Natural killer cell (primary cell): Measurements from ENCODE around the gene ABCC10. TPM values are rescaled to one million over a fixed set of nuclear protein-coding genes. Genes with fewer than 3 reads are reported as not detected.

ENCODE experiments used
- ATAC-seq, 3 donors: fragments of 150-1000 bp in 2 of 3; fragments of 200-7000 bp in 1 of 3; cut with Tn5 transposase; 1 replicate in 1 of 3; 2 replicates in 2 of 3; pipeline ENCODE4 v1.10.0; 2021; ENCODE audit warnings: mild to moderate bottlenecking in 2 of 3, moderate library complexity in 2 of 3
- DNase-seq, 2 donors: peaks; one replicate each; pipeline versions ENCODE4 v3.0.0 to v3.0.0-alpha.2; 2013 to 2021; ENCODE audit warnings: mixed read lengths in 1 of 2
- H3K27ac ChIP-seq: one replicate; pipeline ENCODE4 v1.5.1; 2013; ENCODE audit warnings: mild to moderate bottlenecking, low read length
- H3K27me3 ChIP-seq: one replicate; pipeline ENCODE4 v1.6.1; 2013; ENCODE audit warnings: low read length; ENCODE audit not compliant: control insufficient read depth, insufficient read depth
- H3K36me3 ChIP-seq: one replicate; pipeline ENCODE4 v1.6.1; 2013; ENCODE audit warnings: low read length; ENCODE audit not compliant: control insufficient read depth, insufficient read depth
- H3K4me1 ChIP-seq: one replicate; pipeline ENCODE4 v1.6.1; 2013; ENCODE audit warnings: low read length; ENCODE audit not compliant: control insufficient read depth, insufficient read depth
- H3K4me3 ChIP-seq: one replicate; pipeline ENCODE4 v1.5.1; 2013; ENCODE audit warnings: low read length
- H3K9me3 ChIP-seq: one replicate; pipeline ENCODE4 v1.6.1; 2013; ENCODE audit warnings: low read length; ENCODE audit not compliant: control insufficient read depth, insufficient read depth
- H3K27ac Mint-ChIP-seq, 2 donors: one replicate each; pipeline ENCODE4 v1.8.0; 2022; ENCODE audit warnings: mild to moderate bottlenecking in 2 of 2, mixed read lengths in 2 of 2, moderate library complexity in 1 of 2
- H3K27me3 Mint-ChIP-seq, 2 donors: one replicate each; pipeline ENCODE4 v1.8.0; 2022; ENCODE audit warnings: low read depth in 2 of 2, mixed read lengths in 2 of 2
- H3K36me3 Mint-ChIP-seq: one replicate; pipeline ENCODE4 v1.8.0; 2022; ENCODE audit warnings: mixed read lengths
- H3K4me1 Mint-ChIP-seq, 2 donors: one replicate each; pipeline ENCODE4 v1.8.0; 2022; ENCODE audit warnings: mixed read lengths in 2 of 2
- H3K4me3 Mint-ChIP-seq: one replicate; pipeline ENCODE4 v1.8.0; 2022; ENCODE audit warnings: mild to moderate bottlenecking, moderate library complexity, mixed read lengths
- H3K9me3 Mint-ChIP-seq, 2 donors: one replicate each; pipeline ENCODE4 v1.8.0; 2022; ENCODE audit warnings: mixed read lengths in 2 of 2
- WGBS: methylation state at CpG from one replicate; pipeline ENCODE4 v1.1.7; 2013; ENCODE audit warnings: missing lambda C conversion rate; ENCODE audit not compliant: insufficient coverage; 5-methylcytosine and 5-hydroxymethylcytosine counted together
- intact Hi-C: fragments of 100-400 bp; cut with micrococcal nuclease; formaldehyde crosslinking; loops from one replicate; pipeline ENCODE4 v1.14.2; 2022
- total RNA-seq, 4 donors: library from RNA; stranded (reverse); fragments of 120-200 nt in 1 of 4; gene quantifications; one replicate each; pipeline versions ENCODE4 v1.2.3 to v1.2.4, GENCODE V29; 2013 to 2022
- TF ChIP-seq, protein P1 (sequence below): fragments of 200-600 bp; IDR thresholded peaks from one replicate; pipeline ENCODE4 v1.8.0; 2022; ENCODE audit warnings: antibody characterized with exemption

Gene ABCC10
- total RNA-seq, 3 donors from 2014 or later (not counting 1 experiment from before 2014, with no cell fraction given), result 74.6 to 90.5 (median 81.9) TPM

DNA sequence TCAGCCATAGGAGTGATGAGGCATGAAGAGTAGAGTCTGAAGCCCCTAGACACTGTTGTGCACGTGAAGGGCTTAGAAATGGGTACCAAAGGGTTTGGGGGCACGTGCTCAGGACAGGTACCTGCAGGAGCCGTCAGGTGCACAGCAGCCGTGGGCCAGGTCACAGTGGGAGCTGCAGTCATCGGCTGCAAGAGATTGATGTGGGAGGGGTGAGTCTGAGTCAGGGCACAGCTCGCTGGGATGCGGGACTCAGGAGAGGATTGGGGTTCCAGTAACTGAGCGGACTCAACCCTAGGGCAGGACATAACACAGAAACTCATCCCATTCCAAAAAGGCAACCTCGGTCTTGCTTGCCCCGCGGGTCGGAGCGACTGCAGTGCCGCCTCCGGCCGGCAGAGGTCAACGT lies 27.0 kb downstream of the ABCC10 start:
- peaks cover 16 to 25% of the 10 kb centered on the region in 2 donors for H3K4me1 Mint-ChIP-seq
- no peaks in the 10 kb centered on the region for H3K9me3 Mint-ChIP-seq
- Histone ChIP-seq H3K27ac (no peak overlapping the region), H3K4me1 (peaks cover 16% of the 10 kb centered on the region), H3K27me3 (peaks cover 2% of the 10 kb centered on the region), H3K4me3 (peak overlapping the region; percentile 46), H3K36me3 (peaks cover 26% of the 10 kb centered on the region), H3K9me3 (no peaks in the 10 kb centered on the region)
- H3K4me3 Mint-ChIP-seq, result peak overlapping the region; percentile 91
- ATAC-seq, result peak; percentile 78 to 79 (median 78)
- DNase-seq, result peak; percentile 70 to 80
- no peaks in the 10 kb centered on the region for H3K36me3 Mint-ChIP-seq
- WGBS, result 23% methylated on average over 17 of the region's 17 CpGs
- intact Hi-C loops, result loop anchor here (2.0 kb wide), 1 partner anchor 27 kb away; the partner anchor contains the start of gene ABCC10
- H3K27me3 Mint-ChIP-seq, result peaks cover 7 to 8% of the 10 kb centered on the region in 2 donors
- TF ChIP-seq, protein P1, sequence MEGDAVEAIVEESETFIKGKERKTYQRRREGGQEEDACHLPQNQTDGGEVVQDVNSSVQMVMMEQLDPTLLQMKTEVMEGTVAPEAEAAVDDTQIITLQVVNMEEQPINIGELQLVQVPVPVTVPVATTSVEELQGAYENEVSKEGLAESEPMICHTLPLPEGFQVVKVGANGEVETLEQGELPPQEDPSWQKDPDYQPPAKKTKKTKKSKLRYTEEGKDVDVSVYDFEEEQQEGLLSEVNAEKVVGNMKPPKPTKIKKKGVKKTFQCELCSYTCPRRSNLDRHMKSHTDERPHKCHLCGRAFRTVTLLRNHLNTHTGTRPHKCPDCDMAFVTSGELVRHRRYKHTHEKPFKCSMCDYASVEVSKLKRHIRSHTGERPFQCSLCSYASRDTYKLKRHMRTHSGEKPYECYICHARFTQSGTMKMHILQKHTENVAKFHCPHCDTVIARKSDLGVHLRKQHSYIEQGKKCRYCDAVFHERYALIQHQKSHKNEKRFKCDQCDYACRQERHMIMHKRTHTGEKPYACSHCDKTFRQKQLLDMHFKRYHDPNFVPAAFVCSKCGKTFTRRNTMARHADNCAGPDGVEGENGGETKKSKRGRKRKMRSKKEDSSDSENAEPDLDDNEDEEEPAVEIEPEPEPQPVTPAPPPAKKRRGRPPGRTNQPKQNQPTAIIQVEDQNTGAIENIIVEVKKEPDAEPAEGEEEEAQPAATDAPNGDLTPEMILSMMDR, result no peak
- peak overlapping the region; percentile 54 to 78 for H3K27ac Mint-ChIP-seq

- Mint-ChIP-seq H3K9me3 (no peaks in the 10 kb centered on the region), H3K4me3 (peak overlapping the region; percentile 91), H3K27me3 (peaks cover 7 to 8% of the 10 kb centered on the region in 2 donors), H3K4me1 (peaks cover 16 to 25% of the 10 kb centered on the region in 2 donors), H3K27ac (peak overlapping the region; percentile 54 to 78), H3K36me3 (no peaks in the 10 kb centered on the region)
- under 1% methylated on average over 96 of the region's 97 CpGs for WGBS
- Histone ChIP-seq H3K36me3 (peaks cover 20% of the 10 kb centered on the region), H3K9me3 (no peaks in the 10 kb centered on the region), H3K4me3 (peak overlapping the region; percentile 46), H3K4me1 (peaks cover 16% of the 10 kb centered on the region), H3K27me3 (peaks cover 2% of the 10 kb centered on the region), H3K27ac (no peak overlapping the region)
- intact Hi-C loops, result loop anchor here (1.0 to 2.0 kb wide), 2 partner anchors 28 to 51 kb away; partner anchors contain the start of gene ABCC10
- TF ChIP-seq, protein P1, result peak; percentile 89
- peak; percentile 49 to 68 (median 65) for ATAC-seq
- DNase-seq, result peak; percentile 31 to 66
These were observed 27.6 kb downstream of the ABCC10 start for GRCh38 chr6:43454696-43455530.

GRCh38 chr6:43455531-43456428 lies 28.4 kb downstream of the ABCC10 start, which contains the start of gene DLK2:
TSS of gene DLK2 (minus strand) at chr6:43455548. CDS start at chr6:43454825, 723 bp downstream.
- peaks cover 11% of the 10 kb centered on the region for H3K36me3 ChIP-seq
- peak; percentile 34 to 52 (median 49) for ATAC-seq
- no peak within 1 kb of the TSS for H3K27ac ChIP-seq
- 4% methylated on average over 42 of the region's 55 CpGs for WGBS
- Mint-ChIP-seq H3K9me3 (no peaks in the 10 kb centered on the region), H3K36me3 (no peaks in the 10 kb centered on the region), H3K4me1 (peaks cover 16 to 25% of the 10 kb centered on the region in 2 donors), H3K4me3 (peak within 1 kb of the TSS; percentile 91), H3K27me3 (peaks cover 7 to 8% of the 10 kb centered on the region in 2 donors), H3K27ac (peak within 1 kb of the TSS; percentile 54 to 89)
- peaks cover 2% of the 10 kb centered on the region for H3K27me3 ChIP-seq
- H3K4me3 ChIP-seq, result peak within 1 kb of the TSS; percentile 46
- H3K9me3 ChIP-seq, result no peaks in the 10 kb centered on the region
- DNase-seq, result peak in 1 of 2 donors; percentile 72
- intact Hi-C loops, result loop anchor here (1.0 to 2.0 kb wide), 2 partner anchors 29 to 51 kb away; partner anchors contain the start of gene ABCC10
- H3K4me1 ChIP-seq, result peaks cover 16% of the 10 kb centered on the region
- TF ChIP-seq, protein P1, result no peak
